Ascending aorta (tissue), 2 donors: ENCODE measurements around the gene FAM174B. TPM values are rescaled to one million over a fixed set of nuclear protein-coding genes. Genes with fewer than 3 reads are reported as not detected.

Experiments used
- DNase-seq, 2 donors: peaks; one replicate each; pipeline ENCODE4 v3.0.0-alpha.2; 2019; ENCODE audit warnings: low spot score in 2 of 2
- H3K27ac ChIP-seq, 2 donors: fragments of 200-600 bp; sonication (generic); one replicate each; pipeline ENCODE4 v1.5.1; 2016 to 2017; ENCODE audit warnings: mild to moderate bottlenecking in 1 of 2
- H3K27me3 ChIP-seq: fragments of 200-600 bp; sonication (generic); one replicate; pipeline ENCODE4 v1.5.1; 2017
- H3K36me3 ChIP-seq, 2 donors: fragments of 200-600 bp; sonication (generic); one replicate each; pipeline ENCODE4 v1.5.1; 2016
- H3K4me1 ChIP-seq, 2 donors: fragments of 200-600 bp; sonication (generic); one replicate each; pipeline ENCODE4 v1.5.1; 2016 to 2017; ENCODE audit warnings: mild to moderate bottlenecking in 1 of 2
- H3K4me3 ChIP-seq, 2 donors: fragments of 200-600 bp; sonication (generic); one replicate each; pipeline ENCODE4 v1.5.1; 2016 to 2017; ENCODE audit warnings: mild to moderate bottlenecking in 1 of 2
- H3K9me3 ChIP-seq, 2 donors: fragments of 200-600 bp; sonication (generic); one replicate each; pipeline ENCODE4 v1.5.1; 2016
- intact Hi-C: fragments of 100-400 bp; cut with DNase I; formaldehyde crosslinking; loops from one replicate; pipeline ENCODE4 v1.15.1; 2023
- total RNA-seq: library from RNA; depleted of rRNA; stranded (reverse); fragments of >200 nt; gene quantifications from one replicate; pipeline ENCODE4 v1.1.0, GENCODE V29; 2016
- TF ChIP-seq, protein P1 (sequence below), 3 experiments: fragments of 200-600 bp in 2 of 3; fragments of 450-650 bp in 1 of 3; sonication (generic) in 2 of 3; IDR thresholded peaks; one replicate each; pipeline ENCODE4 v1.5.1; 2016 to 2019; ENCODE audit warnings: antibody characterized with exemption in 3 of 3, mild to moderate bottlenecking in 1 of 3, moderate library complexity in 1 of 3

The FAM174B gene
- total RNA-seq, 1 donor from 2014 or later, result 5.2 TPM

DNA sequence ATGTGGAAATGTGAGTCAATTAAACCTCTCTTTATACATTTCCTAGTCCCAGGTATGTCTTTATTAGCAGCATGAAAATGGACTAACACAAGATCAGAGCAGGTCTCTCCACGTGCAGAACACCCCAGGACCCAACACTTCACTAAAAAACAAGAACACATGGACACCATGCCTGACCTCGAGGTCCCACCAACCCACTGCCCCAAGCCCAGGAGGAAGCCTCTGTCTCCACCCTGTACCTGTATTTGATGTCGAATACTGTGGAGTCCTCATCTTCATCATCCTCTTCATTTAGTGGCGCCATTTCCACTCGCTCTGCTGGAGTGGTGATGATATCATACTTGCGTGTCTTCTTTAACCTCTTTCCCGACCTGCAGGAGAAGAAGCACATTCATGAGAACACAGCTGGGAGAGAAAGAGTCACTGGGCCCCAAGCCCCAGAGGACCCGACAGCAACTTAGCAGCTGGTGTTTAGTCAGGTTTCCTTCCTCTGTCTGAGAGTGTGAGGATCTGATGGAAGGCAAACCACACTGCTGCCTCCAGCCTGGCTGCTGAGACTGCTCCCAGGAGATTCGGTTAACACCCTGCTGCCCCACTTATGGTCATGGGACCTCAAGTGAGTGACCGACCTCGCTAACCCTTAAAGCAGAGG, 25.5 kb downstream of the FAM174B start:
- DNase-seq, result peak in 1 of 2 donors; percentile 37
- Histone ChIP-seq H3K27ac (no peak overlapping the region), H3K9me3 (no peaks in the 10 kb centered on the region), H3K4me3 (no peak overlapping the region), H3K4me1 (peaks cover under 1 to 2% of the 10 kb centered on the region in 2 donors), H3K36me3 (no peaks in the 10 kb centered on the region), H3K27me3 (no peaks in the 10 kb centered on the region)
- intact Hi-C loops, result no loop called here
- TF ChIP-seq, protein P1, sequence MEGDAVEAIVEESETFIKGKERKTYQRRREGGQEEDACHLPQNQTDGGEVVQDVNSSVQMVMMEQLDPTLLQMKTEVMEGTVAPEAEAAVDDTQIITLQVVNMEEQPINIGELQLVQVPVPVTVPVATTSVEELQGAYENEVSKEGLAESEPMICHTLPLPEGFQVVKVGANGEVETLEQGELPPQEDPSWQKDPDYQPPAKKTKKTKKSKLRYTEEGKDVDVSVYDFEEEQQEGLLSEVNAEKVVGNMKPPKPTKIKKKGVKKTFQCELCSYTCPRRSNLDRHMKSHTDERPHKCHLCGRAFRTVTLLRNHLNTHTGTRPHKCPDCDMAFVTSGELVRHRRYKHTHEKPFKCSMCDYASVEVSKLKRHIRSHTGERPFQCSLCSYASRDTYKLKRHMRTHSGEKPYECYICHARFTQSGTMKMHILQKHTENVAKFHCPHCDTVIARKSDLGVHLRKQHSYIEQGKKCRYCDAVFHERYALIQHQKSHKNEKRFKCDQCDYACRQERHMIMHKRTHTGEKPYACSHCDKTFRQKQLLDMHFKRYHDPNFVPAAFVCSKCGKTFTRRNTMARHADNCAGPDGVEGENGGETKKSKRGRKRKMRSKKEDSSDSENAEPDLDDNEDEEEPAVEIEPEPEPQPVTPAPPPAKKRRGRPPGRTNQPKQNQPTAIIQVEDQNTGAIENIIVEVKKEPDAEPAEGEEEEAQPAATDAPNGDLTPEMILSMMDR (IDR thresholded peaks at IDR 0.05), result no peak

DNA sequence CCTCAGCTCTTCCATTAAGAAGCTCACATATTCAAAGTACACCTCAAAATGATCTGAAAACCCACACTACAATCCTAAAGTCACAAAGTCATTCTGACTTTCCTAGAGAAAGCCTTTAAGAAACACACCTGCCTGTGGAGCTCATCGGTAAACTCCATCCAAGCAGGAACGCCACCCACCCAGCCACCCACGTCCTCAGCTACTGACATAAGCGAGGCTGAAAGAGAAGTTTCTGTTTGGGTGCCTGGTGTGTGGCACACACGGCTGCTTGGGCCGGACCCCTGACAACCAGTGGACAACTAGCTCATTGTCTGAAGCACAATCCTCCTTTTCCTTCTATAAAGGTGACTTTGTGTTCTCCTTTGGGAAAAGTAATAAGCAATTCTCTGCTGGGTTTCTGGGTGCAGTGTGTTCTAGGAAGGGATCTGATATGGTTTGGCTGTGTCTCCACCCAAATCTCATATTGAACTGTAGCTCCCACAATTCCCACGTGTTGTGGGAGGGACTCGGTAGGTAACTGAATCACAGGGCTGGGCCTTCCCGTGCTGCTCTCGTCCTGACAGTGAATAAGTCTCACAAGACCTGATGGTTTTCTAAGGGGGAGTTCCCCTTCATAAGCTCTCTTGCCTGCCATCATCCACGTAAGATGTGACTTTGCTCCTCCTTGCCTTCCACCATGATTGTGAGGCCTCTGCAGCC, 26.1 kb downstream of the FAM174B start:
- DNase-seq, result no peak
- intact Hi-C loops, result no loop called here

DNA sequence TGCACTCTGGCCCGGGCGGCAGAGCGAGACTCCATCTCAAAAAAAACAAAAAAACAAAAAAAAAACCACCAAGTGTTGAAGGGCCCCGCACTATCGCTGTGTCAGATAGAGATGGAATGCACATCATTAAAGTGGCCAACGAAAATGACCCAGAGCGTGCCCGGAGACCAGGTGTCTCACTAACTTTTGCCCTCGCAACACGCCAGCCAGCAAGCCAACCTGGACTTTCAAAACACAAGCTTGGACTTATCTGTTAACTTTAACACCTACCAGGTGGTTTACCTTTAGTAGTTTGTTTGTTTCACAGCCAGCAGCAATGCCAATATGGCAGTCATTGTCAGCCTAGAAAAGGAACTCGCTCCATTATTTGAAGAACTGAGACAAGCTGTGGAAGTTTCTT, 28.6 kb downstream of the FAM174B start:
- no peaks in the 10 kb centered on the region for H3K9me3 ChIP-seq
- no peak overlapping the region for H3K4me3 ChIP-seq
- DNase-seq, result no peak
- no peaks in the 10 kb centered on the region for H3K27me3 ChIP-seq
- intact Hi-C loops, result no loop called here
- TF ChIP-seq, protein P1 (IDR thresholded peaks at IDR 0.05), result no peak
- no peak overlapping the region for H3K27ac ChIP-seq
- H3K36me3 ChIP-seq, result no peaks in the 10 kb centered on the region
- peaks cover 10 to 13% of the 10 kb centered on the region in 2 donors for H3K4me1 ChIP-seq

More for the DNA sequence above, 26.1 kb downstream of the FAM174B start:
- no peak overlapping the region for H3K27ac ChIP-seq
- H3K9me3 ChIP-seq, result no peaks in the 10 kb centered on the region
- H3K27me3 ChIP-seq, result no peaks in the 10 kb centered on the region
- TF ChIP-seq, protein P1 (IDR thresholded peaks at IDR 0.05), result no peak
- H3K4me1 ChIP-seq, result peaks cover 6 to 9% of the 10 kb centered on the region in 2 donors
- H3K36me3 ChIP-seq, result no peaks in the 10 kb centered on the region
- no peak overlapping the region for H3K4me3 ChIP-seq

DNA sequence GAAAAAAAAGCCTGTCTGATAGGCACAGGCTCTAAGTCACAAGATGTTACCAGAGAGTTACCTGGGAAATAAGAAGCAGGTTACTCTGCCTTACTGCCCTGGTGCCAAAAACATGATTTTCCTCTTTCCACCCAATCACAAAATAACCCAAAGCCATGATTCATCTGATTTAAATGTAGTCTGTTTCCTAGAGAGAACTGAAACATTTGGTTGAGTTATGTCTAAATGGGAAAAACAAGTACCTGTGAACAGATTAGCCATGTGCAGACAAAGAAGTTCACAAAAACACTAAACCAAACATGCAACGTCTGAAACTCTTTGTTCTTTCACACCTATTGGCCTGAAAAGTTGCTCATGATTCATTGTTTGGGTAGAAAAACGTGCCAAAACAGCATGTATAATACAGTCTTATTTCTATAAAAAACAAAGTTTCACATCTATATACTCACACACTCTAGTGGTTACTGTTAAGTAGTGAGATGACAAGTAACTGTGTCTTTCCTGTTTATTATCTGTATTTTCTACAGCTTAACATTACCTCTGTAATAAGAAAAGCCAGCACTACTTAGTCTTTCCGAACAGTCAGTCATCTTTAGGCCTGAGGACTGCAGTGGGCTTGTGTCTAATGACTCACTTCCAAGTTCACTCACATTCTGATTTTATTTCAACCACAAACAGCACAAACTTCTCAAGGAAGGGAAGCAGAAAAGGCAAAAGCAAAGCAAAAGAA, 30.2 kb downstream of the FAM174B start:
- TF ChIP-seq, protein P1 (IDR thresholded peaks at IDR 0.05), result peak in 1 of 3 experiments; percentile 10
- Histone ChIP-seq H3K36me3 (no peaks in the 10 kb centered on the region), H3K9me3 (no peaks in the 10 kb centered on the region), H3K27me3 (no peaks in the 10 kb centered on the region), H3K27ac (peak overlapping the region; percentile 13 to 61), H3K4me1 (peaks cover 10 to 13% of the 10 kb centered on the region in 2 donors), H3K4me3 (no peak overlapping the region)
- DNase-seq, result no peak
- intact Hi-C loops, result no loop called here

DNA sequence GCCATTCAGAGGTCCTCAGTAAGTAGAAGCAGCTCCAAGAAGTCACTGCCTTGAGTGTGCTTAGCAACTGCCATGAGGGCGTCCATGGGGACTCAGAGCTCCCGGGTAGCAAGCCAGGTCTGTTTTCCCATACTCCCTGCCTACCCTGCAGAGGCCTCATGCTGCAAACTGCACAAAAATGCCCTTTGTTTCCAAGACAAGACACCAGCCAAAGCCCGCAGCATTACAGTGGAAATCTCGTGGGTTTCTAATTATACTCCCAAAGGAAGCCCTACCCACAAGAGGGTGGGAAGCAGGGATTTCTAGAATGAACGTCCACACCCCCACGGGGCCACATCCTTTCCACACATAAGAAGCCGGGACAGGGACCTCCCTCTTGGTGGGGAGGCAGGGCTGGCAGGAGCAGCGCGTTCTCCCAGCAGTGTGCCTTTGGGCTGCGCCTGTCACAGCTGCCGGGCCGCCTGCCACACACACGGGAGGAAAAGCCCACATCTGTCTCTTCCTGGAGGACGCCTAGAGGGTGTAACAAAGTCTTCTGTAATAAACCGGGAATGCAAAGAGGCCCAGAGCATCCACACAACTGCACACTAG, 31.1 kb downstream of the FAM174B start:
- Histone ChIP-seq H3K4me1 (peaks cover 10 to 14% of the 10 kb centered on the region in 2 donors), H3K36me3 (no peaks in the 10 kb centered on the region), H3K27me3 (no peaks in the 10 kb centered on the region), H3K27ac (peak overlapping the region; percentile 13 to 61), H3K9me3 (no peaks in the 10 kb centered on the region), H3K4me3 (peak overlapping the region in 1 of 2 donors; percentile 37)
- DNase-seq, result no peak
- TF ChIP-seq, protein P1 (IDR thresholded peaks at IDR 0.05), result no peak
- intact Hi-C loops, result no loop called here
